Epithelial cell of proximal tubule (primary cell): ENCODE data around the gene MMP15. TPM values are rescaled to one million over a fixed set of nuclear protein-coding genes. Genes with fewer than 3 reads are reported as not detected.

Experiments
- DNase-seq: peaks from one replicate; pipeline ENCODE4 v3.0.0-alpha.2; 2011; ENCODE audit warnings: low read depth
- H3K4me3 ChIP-seq: 2 replicates; pipeline ENCODE4 v1.5.1; 2011; ENCODE audit warnings: low read depth, mild to moderate bottlenecking, low read length
- total RNA-seq: library from RNA; depleted of rRNA; stranded (reverse); fragments of >200 nt; gene quantifications from 2 replicates; pipeline ENCODE4 v1.2.3, GENCODE V29; 2015
- TF ChIP-seq, protein P1 (sequence below): conservative IDR thresholded peaks from 2 replicates; pipeline ENCODE4 v1.5.1; 2012; ENCODE audit warnings: low read depth, mild to moderate bottlenecking, low read length

Gene MMP15
- total RNA-seq, 1 donor from 2014 or later: 36.0 TPM

DNA sequence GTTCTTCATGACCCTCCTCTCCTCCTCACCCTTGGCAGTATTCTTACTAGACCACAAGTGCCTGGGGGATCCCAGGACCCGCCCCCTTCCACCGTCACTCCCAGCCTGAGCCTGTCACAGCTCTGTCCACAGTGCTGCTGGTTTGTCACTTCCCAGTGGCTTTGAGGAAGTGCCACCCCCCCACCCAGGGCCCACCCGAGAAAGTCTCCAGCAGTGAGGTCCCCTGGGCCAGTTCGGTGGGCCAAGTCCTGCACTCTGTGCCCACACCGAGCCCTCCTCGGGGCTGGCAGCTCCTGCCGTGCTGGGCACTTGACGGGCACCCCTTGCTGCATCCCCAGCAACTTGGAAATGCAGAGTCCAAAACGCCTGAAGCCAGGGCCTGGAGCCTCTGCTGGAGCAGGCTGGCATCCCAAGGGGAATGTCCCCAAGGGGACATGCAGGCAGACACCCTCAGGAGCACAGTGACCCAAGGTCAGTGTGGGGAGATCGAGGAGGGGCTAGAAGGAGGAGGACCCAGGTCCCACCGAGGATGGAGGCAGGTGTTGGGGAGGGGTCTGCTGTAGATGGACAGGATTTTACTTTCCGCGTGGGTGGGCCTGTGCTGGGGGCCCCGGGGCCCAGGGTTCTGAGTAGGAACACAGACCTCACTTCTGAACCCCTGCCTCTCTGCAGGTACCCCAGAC, 15.5 kb downstream of the MMP15 start:
- H3K4me3 ChIP-seq: no peak overlapping the region
- TF ChIP-seq, protein P1, sequence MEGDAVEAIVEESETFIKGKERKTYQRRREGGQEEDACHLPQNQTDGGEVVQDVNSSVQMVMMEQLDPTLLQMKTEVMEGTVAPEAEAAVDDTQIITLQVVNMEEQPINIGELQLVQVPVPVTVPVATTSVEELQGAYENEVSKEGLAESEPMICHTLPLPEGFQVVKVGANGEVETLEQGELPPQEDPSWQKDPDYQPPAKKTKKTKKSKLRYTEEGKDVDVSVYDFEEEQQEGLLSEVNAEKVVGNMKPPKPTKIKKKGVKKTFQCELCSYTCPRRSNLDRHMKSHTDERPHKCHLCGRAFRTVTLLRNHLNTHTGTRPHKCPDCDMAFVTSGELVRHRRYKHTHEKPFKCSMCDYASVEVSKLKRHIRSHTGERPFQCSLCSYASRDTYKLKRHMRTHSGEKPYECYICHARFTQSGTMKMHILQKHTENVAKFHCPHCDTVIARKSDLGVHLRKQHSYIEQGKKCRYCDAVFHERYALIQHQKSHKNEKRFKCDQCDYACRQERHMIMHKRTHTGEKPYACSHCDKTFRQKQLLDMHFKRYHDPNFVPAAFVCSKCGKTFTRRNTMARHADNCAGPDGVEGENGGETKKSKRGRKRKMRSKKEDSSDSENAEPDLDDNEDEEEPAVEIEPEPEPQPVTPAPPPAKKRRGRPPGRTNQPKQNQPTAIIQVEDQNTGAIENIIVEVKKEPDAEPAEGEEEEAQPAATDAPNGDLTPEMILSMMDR: no peak
- DNase-seq: no peak

DNA sequence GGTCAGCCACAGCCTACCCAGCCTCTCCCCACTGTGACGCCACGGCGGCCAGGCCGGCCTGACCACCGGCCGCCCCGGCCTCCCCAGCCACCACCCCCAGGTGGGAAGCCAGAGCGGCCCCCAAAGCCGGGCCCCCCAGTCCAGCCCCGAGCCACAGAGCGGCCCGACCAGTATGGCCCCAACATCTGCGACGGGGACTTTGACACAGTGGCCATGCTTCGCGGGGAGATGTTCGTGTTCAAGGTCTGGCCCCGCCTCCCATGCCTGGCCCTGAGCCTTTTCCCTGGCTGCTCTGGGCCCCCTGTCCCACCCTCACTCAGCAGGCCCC, 16.0 kb downstream of the MMP15 start:
- DNase-seq: no peak
- TF ChIP-seq, protein P1: no peak
- H3K4me3 ChIP-seq: no peak overlapping the region

GRCh38 chr16:58042001-58042885, 16.7 kb downstream of the MMP15 start:
- no peak for DNase-seq
- no peak overlapping the region for H3K4me3 ChIP-seq
- TF ChIP-seq, protein P1: no peak

DNA sequence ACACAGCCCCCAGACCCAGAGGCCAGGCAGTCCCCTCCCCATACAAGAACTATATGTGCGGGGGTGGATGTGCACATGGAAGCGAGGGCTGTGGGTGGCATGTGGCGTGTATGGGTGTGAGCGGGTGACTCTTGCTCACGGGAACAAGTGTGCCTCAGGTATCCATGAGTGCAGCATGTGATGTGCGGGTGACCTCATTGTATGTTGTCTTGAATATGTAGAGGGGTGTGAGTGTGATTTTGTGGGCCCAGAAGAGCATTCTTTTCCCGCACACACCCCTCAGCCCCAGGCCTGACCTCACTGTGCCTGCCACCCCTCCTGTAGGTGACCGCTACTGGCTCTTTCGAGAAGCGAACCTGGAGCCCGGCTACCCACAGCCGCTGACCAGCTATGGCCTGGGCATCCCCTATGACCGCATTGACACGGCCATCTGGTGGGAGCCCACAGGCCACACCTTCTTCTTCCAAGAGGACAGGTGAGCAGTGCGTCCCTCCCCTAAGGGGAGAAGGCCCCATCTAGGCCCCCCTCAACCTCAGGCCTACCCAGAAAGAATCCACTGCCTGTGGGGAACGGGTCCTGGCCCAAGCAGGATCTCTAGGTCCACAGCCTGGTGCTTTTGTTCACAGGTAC, 17.4 kb downstream of the MMP15 start:
- no peak for DNase-seq
- no peak overlapping the region for H3K4me3 ChIP-seq
- TF ChIP-seq, protein P1: no peak

- DNase-seq: no peak
- TF ChIP-seq, protein P1: no peak
- H3K4me3 ChIP-seq: no peak overlapping the region
Observed at GRCh38 chr16:58043571-58044155, 18.1 kb downstream of the MMP15 start.

DNA sequence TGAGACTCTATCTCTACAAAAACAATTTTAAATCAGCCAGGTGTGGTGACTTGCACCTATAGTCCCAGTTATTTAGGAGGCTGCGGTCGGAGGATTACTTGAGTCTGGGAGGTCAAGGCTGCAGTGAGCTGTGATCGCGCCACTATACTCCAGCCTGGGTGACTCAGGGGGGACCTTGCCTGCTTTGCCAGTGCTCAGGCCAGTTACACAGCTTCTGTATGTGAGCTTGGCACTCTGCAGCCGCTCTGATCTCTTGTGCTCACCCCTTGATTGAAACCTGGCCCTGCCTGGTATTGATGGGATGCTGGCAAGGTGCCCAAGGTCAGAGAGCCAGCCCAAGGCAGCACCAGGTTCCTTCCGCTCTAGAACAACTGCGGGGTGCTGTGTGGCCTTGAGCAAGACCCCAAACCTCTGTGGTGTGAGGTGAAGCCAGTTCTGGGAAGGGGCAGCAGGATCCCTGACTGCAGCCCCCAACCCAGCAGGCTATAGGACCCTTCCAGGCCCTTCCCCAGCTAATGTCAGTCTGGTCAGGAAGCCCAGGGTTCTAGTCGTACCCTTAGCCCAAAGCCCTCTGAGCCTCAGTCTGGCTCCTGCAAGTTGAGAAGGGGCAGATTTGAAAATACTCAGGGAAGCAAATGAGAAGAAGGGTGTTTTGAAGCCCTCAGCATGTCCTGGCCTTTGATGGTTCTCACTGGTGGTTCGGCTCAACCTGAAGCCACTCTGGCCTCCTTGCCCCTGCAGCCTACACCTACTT, 18.9 kb downstream of the MMP15 start:
- H3K4me3 ChIP-seq: no peak overlapping the region
- TF ChIP-seq, protein P1: no peak
- DNase-seq: no peak
